Panc1 (cell line): ENCODE results near the gene CNGB1. TPM values are rescaled to one million over a fixed set of nuclear protein-coding genes. Genes with fewer than 3 reads are reported as not detected.

Experiments
- ATAC-seq: fragments of 200-7000 bp; cut with Tn5 transposase; 2 replicates; pipeline ENCODE4 v1.9.1; 2020; ENCODE audit warnings: mild to moderate bottlenecking, moderate library complexity
- BruUV-seq: library from RNA; stranded (reverse); fragments of 400-500 nt; replicated peaks from 2 replicates; lab custom pipeline; 2021; lab: Mats Ljungman, UMichigan
- CTCF ChIA-PET: fragments of 300-600 bp; sonication (Branson Sonifier 250); formaldehyde crosslinking; loops from one replicate; lab custom pipeline; 2022; ENCODE audit warnings: antibody characterized with exemption; lab: Charles Lee
- POLR2A ChIA-PET: fragments of 300-600 bp; sonication (Branson Sonifier 250); formaldehyde crosslinking; loops from one replicate; lab custom pipeline; 2022; ENCODE audit warnings: antibody characterized with exemption; lab: Charles Lee
- DNase-seq: peaks from one replicate; pipeline ENCODE4 v3.0.0-alpha.2; 2010; ENCODE audit warnings: low read depth, low spot score
- H3K27ac ChIP-seq: 2 replicates; pipeline ENCODE4 v1.5.1; 2011; ENCODE audit warnings: mild to moderate bottlenecking, low read length, inconsistent platforms
- H3K27me3 ChIP-seq: fragments of 200-500 bp; sonication (Bioruptor generic); 2 replicates; pipeline ENCODE4 v1.6.0; 2014; ENCODE audit warnings: low read length, inconsistent platforms; ENCODE audit not compliant: control insufficient read depth, insufficient read depth
- H3K36me3 ChIP-seq: fragments of 200-500 bp; sonication (Bioruptor generic); 2 replicates; pipeline ENCODE4 v1.5.1; 2014; ENCODE audit warnings: inconsistent platforms, mild to moderate bottlenecking, low read length, moderate library complexity; ENCODE audit not compliant: control insufficient read depth, insufficient read depth
- H3K4me1 ChIP-seq: 2 replicates; pipeline ENCODE4 v1.5.1; 2011; ENCODE audit warnings: inconsistent platforms, mild to moderate bottlenecking, low read length, moderate library complexity; ENCODE audit not compliant: control insufficient read depth, insufficient read depth
- H3K4me3 ChIP-seq, 2 experiments: 2 replicates each; pipeline ENCODE4 v1.5.1; 2011 to 2012; ENCODE audit warnings: low read depth in 2 of 2, low read length in 2 of 2, mild to moderate bottlenecking in 2 of 2, inconsistent platforms in 1 of 2, moderate library complexity in 1 of 2
- H3K9me3 ChIP-seq: fragments of 200-500 bp; sonication (Bioruptor generic); 2 replicates; pipeline ENCODE4 v1.5.1; 2014; ENCODE audit warnings: low read depth, mild to moderate bottlenecking, inconsistent platforms, low read length, moderate library complexity; ENCODE audit not compliant: control insufficient read depth, insufficient read depth
- CTCF ChIP-seq: fragments of 450-650 bp; IDR thresholded peaks from 2 replicates; pipeline ENCODE4 v1.5.1; 2017; ENCODE audit warnings: mild to moderate bottlenecking
- POLR2AphosphoS5 ChIP-seq: IDR thresholded peaks from 2 replicates; pipeline ENCODE4 v1.6.1; 2012; ENCODE audit warnings: mild to moderate bottlenecking, low read depth, low read length, moderate library complexity
- REST ChIP-seq, 2 experiments: IDR thresholded peaks; 2 replicates each; pipeline ENCODE4 v1.6.1; 2011 to 2012; ENCODE audit warnings: low read depth in 2 of 2, control low read depth in 1 of 2, low read length in 1 of 2, mild to moderate bottlenecking in 1 of 2, moderate library complexity in 1 of 2; ENCODE audit not compliant: insufficient read depth in 1 of 2
- SIN3A ChIP-seq: IDR thresholded peaks from 2 replicates; pipeline ENCODE4 v1.6.1; 2012; ENCODE audit warnings: low read depth, mild to moderate bottlenecking, low read length, moderate library complexity, borderline replicate concordance; ENCODE audit not compliant: insufficient read depth
- TCF7L2 ChIP-seq: IDR thresholded peaks from 2 replicates; pipeline ENCODE4 v1.6.1; 2011; ENCODE audit warnings: mild to moderate bottlenecking, low read depth, low read length, inconsistent platforms
- in situ Hi-C: cut with HindIII; loops from 2 replicates; pipeline ENCODE4 v1.10.0; 2016; ENCODE audit warnings: low sequenced_read_pairs, low pct_unique_long_range_greater_than_20kb
- intact Hi-C: fragments of 100-400 bp; cut with micrococcal nuclease; formaldehyde crosslinking; loops from one replicate; pipeline ENCODE4 v1.10.0; 2022; ENCODE audit not compliant: unreplicated experiment
- total RNA-seq: library from RNA; stranded (reverse); gene quantifications from one replicate; pipeline ENCODE4 v1.2.1, GENCODE V29; 2021; ENCODE audit not compliant: unreplicated experiment

The CNGB1 gene
- total RNA-seq, 1 experiment from 2014 or later, result not detected

- DNase-seq (no peak), ATAC-seq (no peak)
- ChIA-PET CTCF (interaction anchor here (0.6 kb wide), 1 partner anchor 129 kb away, joined by 5 read pairs; no protein-coding TSS in a partner anchor), POLR2A (no interaction called here)
- in situ Hi-C loops, result no loop called here
- BruUV-seq, result no TSS peak
- intact Hi-C loops, result no loop called here
- no peak overlapping the region for H3K27ac ChIP-seq
- H3K36me3 ChIP-seq, result no peaks in the 10 kb centered on the region
- no peak for TF ChIP-seq SIN3A
- TF ChIP-seq CTCF, result no peak
- TF ChIP-seq TCF7L2, result no peak
- no peak for TF ChIP-seq POLR2AphosphoS5
- no peak for TF ChIP-seq REST (IDR thresholded peaks at IDR 0.05; ENCODE audit: insufficient read depth in 1 of 2, low read depth in 2 of 2, low read length in 1 of 2)
- no peaks in the 10 kb centered on the region for H3K9me3 ChIP-seq
- H3K4me1 ChIP-seq, result no peaks in the 10 kb centered on the region
- no peaks in the 10 kb centered on the region for H3K27me3 ChIP-seq
- no peak overlapping the region for H3K4me3 ChIP-seq
Measured at GRCh38 chr16:57991551-57992059, 20.7 kb upstream of the CNGB1 start.

GRCh38 chr16:57988929-57989328, 18.0 kb upstream of the CNGB1 start:
- H3K27ac ChIP-seq, result no peak overlapping the region
- no TSS peak for BruUV-seq
- TF ChIP-seq REST (IDR thresholded peaks at IDR 0.05; ENCODE audit: insufficient read depth in 1 of 2, low read depth in 2 of 2, low read length in 1 of 2), result no peak
- H3K36me3 ChIP-seq, result no peaks in the 10 kb centered on the region
- in situ Hi-C loops (no loop called here), intact Hi-C loops (no loop called here)
- H3K4me3 ChIP-seq, result no peak overlapping the region
- H3K27me3 ChIP-seq, result no peaks in the 10 kb centered on the region
- DNase-seq (no peak), ATAC-seq (no peak)
- no peaks in the 10 kb centered on the region for H3K4me1 ChIP-seq
- H3K9me3 ChIP-seq, result no peaks in the 10 kb centered on the region
- ChIA-PET CTCF (no interaction called here), POLR2A (no interaction called here)
